Subcutaneous adipose tissue (tissue), 4 donors: ENCODE data around the gene RAB29. TPM values are rescaled to one million over a fixed set of nuclear protein-coding genes. Genes with fewer than 3 reads are reported as not detected.

Experiments used
- CTCF ChIP-seq: fragments of 450-650 bp; IDR thresholded peaks from one replicate; pipeline ENCODE4 v1.5.1; 2016; ENCODE audit warnings: low read depth, mild to moderate bottlenecking, control low read depth, antibody characterized with exemption, moderate library complexity
- total RNA-seq, 4 donors: library from RNA; depleted of rRNA; stranded (reverse); fragments of >200 nt; gene quantifications; one replicate each; pipeline ENCODE4 v1.1.0, GENCODE V29; 2016

Gene RAB29
- total RNA-seq, 4 donors from 2014 or later, result 22.8 to 30.6 (median 24.9) TPM

GRCh38 chr1:205812271-205812877 is 37.1 kb upstream of the RAB29 start:
- TF ChIP-seq CTCF, result no peak

- no peak for TF ChIP-seq CTCF
These were observed 36.4 kb upstream of the RAB29 start for GRCh38 chr1:205811660-205812059.

GRCh38 chr1:205810448-205811157 is 35.3 kb upstream of the RAB29 start:
- TF ChIP-seq CTCF, result no peak

GRCh38 chr1:205809942-205810345 is 34.7 kb upstream of the RAB29 start:
- no peak for TF ChIP-seq CTCF

GRCh38 chr1:205809469-205809868 is 34.2 kb upstream of the RAB29 start:
- TF ChIP-seq CTCF, result no peak

- TF ChIP-seq CTCF, result no peak
These were observed 29.9 kb upstream of the RAB29 start for GRCh38 chr1:205805082-205805711.

- no peak for TF ChIP-seq CTCF
These were observed 29.3 kb upstream of the RAB29 start for GRCh38 chr1:205804605-205805004.
